Stomach (tissue), 9 donors: Measurements from ENCODE around the gene PITX1. TPM values are rescaled to one million over a fixed set of nuclear protein-coding genes. Genes with fewer than 3 reads are reported as not detected.

Experiments used
- DNase-seq, 2 donors: peaks; one replicate each; pipeline versions ENCODE4 v3.0.0 to v3.0.0-alpha.2; 2013 to 2019
- H3K27ac ChIP-seq, 5 donors: fragments of 200-600 bp in 4 of 5; sonication (generic) in 4 of 5; one replicate each; pipeline ENCODE4 v1.5.1; 2013 to 2019; ENCODE audit warnings: mild to moderate bottlenecking in 1 of 5, moderate library complexity in 1 of 5
- H3K27me3 ChIP-seq, 3 donors: fragments of 200-600 bp; sonication (generic); one replicate each; pipeline ENCODE4 v1.5.1; 2017 to 2019; ENCODE audit warnings: mixed run types in 1 of 3
- H3K36me3 ChIP-seq, 4 donors: fragments of 200-600 bp; sonication (generic); 1 replicate in 3 of 4; 2 replicates in 1 of 4; pipeline ENCODE4 v1.5.1; 2016 to 2019
- H3K4me1 ChIP-seq, 4 donors: fragments of 200-600 bp; sonication (generic); one replicate each; pipeline ENCODE4 v1.5.1; 2016 to 2019
- H3K4me3 ChIP-seq, 4 donors: fragments of 200-600 bp; sonication (generic) in 3 of 4; one replicate each; pipeline ENCODE4 v1.5.1; 2016 to 2019; ENCODE audit warnings: mild to moderate bottlenecking in 1 of 4
- H3K9me3 ChIP-seq, 4 donors: fragments of 200-600 bp; sonication (generic); one replicate each; pipeline ENCODE4 v1.5.1; 2016 to 2019
- CTCF ChIP-seq, 7 experiments: fragments of 450-650 bp in 4 of 7; fragments of 200-600 bp in 3 of 7; sonication (generic) in 3 of 7; IDR thresholded peaks; one replicate each; pipeline ENCODE4 v1.5.1; 2016 to 2019; ENCODE audit warnings: antibody characterized with exemption in 7 of 7, control low read depth in 2 of 7, mild to moderate bottlenecking in 1 of 7
- EP300 ChIP-seq: sonication (generic); formaldehyde crosslinking; IDR thresholded peaks from one replicate; pipeline ENCODE4 v1.6.1; 2017; ENCODE audit warnings: antibody characterized with exemption
- POLR2A ChIP-seq, 4 donors: fragments of 450-650 bp; IDR thresholded peaks; one replicate each; pipeline ENCODE4 v1.6.1; 2016; ENCODE audit warnings: antibody characterized with exemption in 4 of 4, control low read depth in 2 of 4, mild to moderate bottlenecking in 1 of 4, moderate library complexity in 1 of 4
- POLR2AphosphoS5 ChIP-seq, 3 donors: sonication (generic); formaldehyde crosslinking; IDR thresholded peaks; one replicate each; pipeline ENCODE4 v1.6.1; 2016; ENCODE audit warnings: antibody characterized with exemption in 3 of 3
- WGBS, 5 donors: extraction: QIAGEN DNeasy Blood & Tissue Kit in 3 of 5; methylation state at CpG; one replicate each; pipeline versions ENCODE4 v1.1.5 to v1.1.7; 2013 to 2018; 5-methylcytosine and 5-hydroxymethylcytosine counted together
- intact Hi-C: fragments of 100-400 bp; cut with DNase I; formaldehyde crosslinking; loops from one replicate; pipeline ENCODE4 v1.15.1; 2023; ENCODE audit warnings: low total_unique reads
- polyA plus RNA-seq, 3 donors: library from polyadenylated mRNA; stranded (reverse); fragments of 200-250 nt; gene quantifications; one replicate each; pipeline ENCODE4 v1.2.3, GENCODE V29; 2013
- total RNA-seq, 5 donors: library from RNA; depleted of rRNA; stranded (reverse); fragments of >200 nt; gene quantifications; one replicate each; pipeline versions ENCODE4 v1.1.0 to v1.2.3, GENCODE V29; 2014 to 2016
- donor health status: healthy with polysubstance abuse.
- donor health status: Bipolar disorder and iron deficiency.
- donor health status: healthy.

PITX1 gene
- total and polyA plus RNA-seq, 8 donors = 30.3 to 149 (median 45.6) TPM

- Histone ChIP-seq H3K27ac (peak overlapping the region in 3 of 5 donors; percentile 94), H3K4me1 (peaks cover 21 to 40% (median 32%) of the 10 kb centered on the region in 4 donors), H3K9me3 (no peaks in the 10 kb centered on the region), H3K4me3 (peak overlapping the region in 1 of 4 donors; percentile 48), H3K36me3 (no peaks in the 10 kb centered on the region), H3K27me3 (peaks cover 7 to 99% (median 55%) of the 10 kb centered on the region in 3 donors)
- no peak for TF ChIP-seq POLR2AphosphoS5 (IDR thresholded peaks at IDR 0.05)
- no peak for TF ChIP-seq EP300
- TF ChIP-seq POLR2A (IDR thresholded peaks at IDR 0.05) = no peak
- TF ChIP-seq CTCF (IDR thresholded peaks at IDR 0.05) = no peak
- intact Hi-C loops = no loop called here
- no peak for DNase-seq
- 44 to 72% (median 60%) methylated on average over 10 to 12 of the region's 12 CpGs for WGBS, 5 donors
These were observed 7.1 kb upstream of the PITX1 start for GRCh38 chr5:135041145-135041587.

- no peaks in the 10 kb centered on the region for H3K9me3 ChIP-seq
- 7 to 43% (median 20%) methylated on average over 31 to 51 of the region's 51 CpGs; no CpG with 5 or more reads in 1 of the 5 donors for WGBS, 5 donors
- DNase-seq = peak in 1 of 2 donors; percentile 55
- peak overlapping the region in 2 of 4 donors; percentile 48 to 55 for H3K4me3 ChIP-seq
- TF ChIP-seq EP300 = no peak
- TF ChIP-seq POLR2A (IDR thresholded peaks at IDR 0.05) = no peak
- TF ChIP-seq POLR2AphosphoS5 (IDR thresholded peaks at IDR 0.05) = no peak
- TF ChIP-seq CTCF (IDR thresholded peaks at IDR 0.05) = no peak
- H3K27ac ChIP-seq = peak overlapping the region; percentile 52 to 94 (median 94)
- intact Hi-C loops = no loop called here
- peaks cover 7 to 99% (median 58%) of the 10 kb centered on the region in 3 donors for H3K27me3 ChIP-seq
- H3K36me3 ChIP-seq = no peaks in the 10 kb centered on the region
- H3K4me1 ChIP-seq = peaks cover 21 to 45% (median 37%) of the 10 kb centered on the region in 4 donors
These were observed 6.5 kb upstream of the PITX1 start for GRCh38 chr5:135040333-135041144.

GRCh38 chr5:135040034-135040332 is 6.0 kb upstream of the PITX1 start:
- H3K4me3 ChIP-seq = peak overlapping the region; percentile 45 to 63 (median 52)
- intact Hi-C loops = no loop called here
- no peaks in the 10 kb centered on the region for H3K9me3 ChIP-seq
- H3K27ac ChIP-seq = peak overlapping the region; percentile 64 to 94 (median 94)
- DNase-seq = no peak
- peaks cover 26 to 49% (median 42%) of the 10 kb centered on the region in 4 donors for H3K4me1 ChIP-seq
- 7 to 31% (median 25%) methylated on average over 8 to 11 of the region's 11 CpGs for WGBS, 5 donors
- peaks cover 7 to 99% (median 64%) of the 10 kb centered on the region in 3 donors for H3K27me3 ChIP-seq
- no peak for TF ChIP-seq EP300
- TF ChIP-seq CTCF (IDR thresholded peaks at IDR 0.05) = no peak
- TF ChIP-seq POLR2AphosphoS5 (IDR thresholded peaks at IDR 0.05) = no peak
- TF ChIP-seq POLR2A (IDR thresholded peaks at IDR 0.05) = no peak
- H3K36me3 ChIP-seq = no peaks in the 10 kb centered on the region

GRCh38 chr5:135039271-135040033 is 5.4 kb upstream of the PITX1 start:
- peak overlapping the region; percentile 45 to 63 (median 52) for H3K4me3 ChIP-seq
- TF ChIP-seq POLR2AphosphoS5 (IDR thresholded peaks at IDR 0.05) = peak in 1 of 3 donors; percentile 8
- TF ChIP-seq EP300 = no peak
- H3K9me3 ChIP-seq = no peaks in the 10 kb centered on the region
- DNase-seq = peak in 1 of 2 donors; percentile 65
- peaks cover 32 to 54% (median 47%) of the 10 kb centered on the region in 4 donors for H3K4me1 ChIP-seq
- peaks cover 7 to 99% (median 68%) of the 10 kb centered on the region in 3 donors for H3K27me3 ChIP-seq
- peak overlapping the region; percentile 64 to 94 (median 94) for H3K27ac ChIP-seq
- WGBS, 5 donors = 3 to 8% (median 5%) methylated on average over 13 to 87 of the region's 87 CpGs
- intact Hi-C loops = loop anchor here (10.0 kb wide), 1 partner anchor 155 kb away; no protein-coding TSS in a partner anchor
- H3K36me3 ChIP-seq = no peaks in the 10 kb centered on the region
